C4-2B (cell line): Measurements from ENCODE around the gene TPX2.

Source experiments
- ZFX ChIP-seq: fragments of 450-650 bp; IDR thresholded peaks from 2 replicates; pipeline ENCODE4 v1.6.1; 2017
- TF ChIP-seq, protein P1 (sequence below): fragments of 450-650 bp; conservative IDR thresholded peaks from 2 replicates; pipeline ENCODE4 v1.5.1; 2017; ENCODE audit warnings: mild to moderate bottlenecking

DNA sequence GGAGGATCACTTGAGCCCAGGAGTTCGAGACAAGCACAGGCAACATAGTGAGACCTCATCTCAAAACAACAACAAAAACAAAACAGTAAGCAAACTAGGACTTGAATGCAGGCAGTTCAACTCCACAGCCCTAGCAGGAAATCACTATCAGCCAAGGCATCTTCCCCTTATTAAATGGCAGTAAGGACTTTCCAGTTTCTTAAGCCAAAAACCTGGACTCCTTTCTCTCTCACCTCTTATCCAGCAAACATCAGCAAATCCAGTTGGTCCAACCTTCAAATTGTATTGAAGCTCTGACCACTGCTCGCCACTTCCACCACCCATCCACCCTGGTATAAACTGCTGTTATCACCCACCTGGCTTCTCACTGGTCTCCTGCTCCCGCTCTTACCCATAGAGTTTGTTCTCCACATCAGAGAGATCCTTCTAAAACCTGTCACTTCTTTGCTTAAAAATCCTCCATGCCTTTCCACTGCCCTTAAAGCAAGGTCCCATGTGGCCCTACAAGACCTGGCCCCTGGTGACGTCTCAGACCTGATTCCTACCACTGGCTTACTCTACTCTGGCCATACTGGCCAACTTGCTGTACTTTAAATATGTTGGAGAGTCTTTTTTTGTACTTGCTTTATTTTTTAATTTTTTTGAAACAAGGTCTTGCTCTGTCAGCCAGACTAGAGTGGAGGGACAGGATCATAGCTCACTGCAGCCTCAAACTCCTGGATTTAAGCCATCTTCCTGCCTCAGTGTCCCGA, 44.1 kb upstream of the TPX2 start:
- TF ChIP-seq, protein P1, sequence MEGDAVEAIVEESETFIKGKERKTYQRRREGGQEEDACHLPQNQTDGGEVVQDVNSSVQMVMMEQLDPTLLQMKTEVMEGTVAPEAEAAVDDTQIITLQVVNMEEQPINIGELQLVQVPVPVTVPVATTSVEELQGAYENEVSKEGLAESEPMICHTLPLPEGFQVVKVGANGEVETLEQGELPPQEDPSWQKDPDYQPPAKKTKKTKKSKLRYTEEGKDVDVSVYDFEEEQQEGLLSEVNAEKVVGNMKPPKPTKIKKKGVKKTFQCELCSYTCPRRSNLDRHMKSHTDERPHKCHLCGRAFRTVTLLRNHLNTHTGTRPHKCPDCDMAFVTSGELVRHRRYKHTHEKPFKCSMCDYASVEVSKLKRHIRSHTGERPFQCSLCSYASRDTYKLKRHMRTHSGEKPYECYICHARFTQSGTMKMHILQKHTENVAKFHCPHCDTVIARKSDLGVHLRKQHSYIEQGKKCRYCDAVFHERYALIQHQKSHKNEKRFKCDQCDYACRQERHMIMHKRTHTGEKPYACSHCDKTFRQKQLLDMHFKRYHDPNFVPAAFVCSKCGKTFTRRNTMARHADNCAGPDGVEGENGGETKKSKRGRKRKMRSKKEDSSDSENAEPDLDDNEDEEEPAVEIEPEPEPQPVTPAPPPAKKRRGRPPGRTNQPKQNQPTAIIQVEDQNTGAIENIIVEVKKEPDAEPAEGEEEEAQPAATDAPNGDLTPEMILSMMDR: no peak
- no peak for TF ChIP-seq ZFX
